Calu3 (cell line): ENCODE results near the gene LELP1. TPM values are rescaled to one million over a fixed set of nuclear protein-coding genes. Genes with fewer than 3 reads are reported as not detected.
"Not testable (repeated sequence)": the region's sequence is repeated elsewhere in the genome, so short reads cannot be mapped to it uniquely, and the experiment has no call there.

Source experiments
- BruUV-seq: library from RNA; stranded (reverse); fragments of 400-500 nt; replicated peaks from 2 replicates; lab custom pipeline; 2021; lab: Mats Ljungman, UMichigan
- CTCF ChIA-PET: fragments of 300-600 bp; sonication (Branson Sonifier 250); formaldehyde crosslinking; loops from one replicate; lab custom pipeline; 2022; ENCODE audit warnings: antibody characterized with exemption; lab: Charles Lee
- DNase-seq: peaks from one replicate; pipeline ENCODE4 v3.0.0; 2022
- H3K27ac Mint-ChIP-seq: one replicate; pipeline ENCODE4 v1.8.0; 2022; ENCODE audit warnings: mixed read lengths; ENCODE audit not compliant: unreplicated experiment
- H3K27me3 Mint-ChIP-seq: one replicate; pipeline ENCODE4 v1.8.0; 2022; ENCODE audit warnings: mixed read lengths; ENCODE audit not compliant: unreplicated experiment
- H3K36me3 Mint-ChIP-seq: one replicate; pipeline ENCODE4 v1.8.0; 2022; ENCODE audit warnings: mild to moderate bottlenecking, moderate library complexity, mixed read lengths; ENCODE audit not compliant: insufficient read depth, unreplicated experiment
- H3K4me1 Mint-ChIP-seq: one replicate; pipeline ENCODE4 v1.8.0; 2022; ENCODE audit warnings: mild to moderate bottlenecking, low read depth, mixed read lengths; ENCODE audit not compliant: unreplicated experiment
- H3K4me3 Mint-ChIP-seq: one replicate; pipeline ENCODE4 v1.8.0; 2022; ENCODE audit warnings: mild to moderate bottlenecking, low read depth, moderate library complexity, mixed read lengths; ENCODE audit not compliant: unreplicated experiment
- H3K9me3 Mint-ChIP-seq: one replicate; pipeline ENCODE4 v1.8.0; 2022; ENCODE audit warnings: low read depth, mixed read lengths; ENCODE audit not compliant: unreplicated experiment
- intact Hi-C: fragments of 100-400 bp; cut with micrococcal nuclease; formaldehyde crosslinking; loops from one replicate; pipeline ENCODE4 v1.10.0; 2022; ENCODE audit not compliant: unreplicated experiment
- total RNA-seq: library from RNA; stranded (reverse); gene quantifications from 2 replicates; pipeline ENCODE4 v1.2.3, GENCODE V29; 2022
- TF ChIP-seq, protein P1 (sequence below): fragments of 200-600 bp; IDR thresholded peaks from one replicate; pipeline ENCODE4 v1.8.0; 2022; ENCODE audit warnings: antibody characterized with exemption; ENCODE audit not compliant: unreplicated experiment

Gene LELP1
- total RNA-seq, 1 experiment from 2014 or later, result not detected

DNA sequence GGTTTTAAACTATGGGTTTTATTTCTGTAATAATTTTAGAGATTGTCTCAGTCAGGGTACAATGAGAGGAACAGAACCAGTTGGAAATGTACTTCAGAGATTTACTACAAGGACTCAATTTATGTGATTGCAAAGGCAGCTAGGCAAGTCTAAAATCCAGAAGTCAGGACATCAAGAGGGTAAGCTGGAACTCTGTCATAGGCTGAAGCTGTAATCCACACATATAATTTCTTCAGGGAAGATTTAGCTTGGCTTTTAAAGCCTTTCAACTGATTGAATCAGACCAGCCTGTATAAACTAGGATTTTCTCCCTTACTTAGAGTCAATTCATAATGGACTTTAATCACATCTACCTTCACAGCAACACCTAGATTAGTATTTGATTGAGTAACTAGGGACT lies 24.3 kb upstream of the LELP1 start:
- no peak for DNase-seq
- H3K27ac Mint-ChIP-seq, result no peak overlapping the region
- H3K4me3 Mint-ChIP-seq, result no peak overlapping the region
- intact Hi-C loops, result no loop called here
- TF ChIP-seq, protein P1, sequence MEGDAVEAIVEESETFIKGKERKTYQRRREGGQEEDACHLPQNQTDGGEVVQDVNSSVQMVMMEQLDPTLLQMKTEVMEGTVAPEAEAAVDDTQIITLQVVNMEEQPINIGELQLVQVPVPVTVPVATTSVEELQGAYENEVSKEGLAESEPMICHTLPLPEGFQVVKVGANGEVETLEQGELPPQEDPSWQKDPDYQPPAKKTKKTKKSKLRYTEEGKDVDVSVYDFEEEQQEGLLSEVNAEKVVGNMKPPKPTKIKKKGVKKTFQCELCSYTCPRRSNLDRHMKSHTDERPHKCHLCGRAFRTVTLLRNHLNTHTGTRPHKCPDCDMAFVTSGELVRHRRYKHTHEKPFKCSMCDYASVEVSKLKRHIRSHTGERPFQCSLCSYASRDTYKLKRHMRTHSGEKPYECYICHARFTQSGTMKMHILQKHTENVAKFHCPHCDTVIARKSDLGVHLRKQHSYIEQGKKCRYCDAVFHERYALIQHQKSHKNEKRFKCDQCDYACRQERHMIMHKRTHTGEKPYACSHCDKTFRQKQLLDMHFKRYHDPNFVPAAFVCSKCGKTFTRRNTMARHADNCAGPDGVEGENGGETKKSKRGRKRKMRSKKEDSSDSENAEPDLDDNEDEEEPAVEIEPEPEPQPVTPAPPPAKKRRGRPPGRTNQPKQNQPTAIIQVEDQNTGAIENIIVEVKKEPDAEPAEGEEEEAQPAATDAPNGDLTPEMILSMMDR, result no peak
- no peaks in the 10 kb centered on the region for H3K36me3 Mint-ChIP-seq
- H3K4me1 Mint-ChIP-seq, result no peaks in the 10 kb centered on the region
- H3K27me3 Mint-ChIP-seq, result no peaks in the 10 kb centered on the region
- no TSS peak for BruUV-seq
- no peaks in the 10 kb centered on the region for H3K9me3 Mint-ChIP-seq
- CTCF ChIA-PET, result no interaction called here

- intact Hi-C loops, result no loop called here
- Mint-ChIP-seq H3K4me3 (no peak overlapping the region), H3K4me1 (no peaks in the 10 kb centered on the region), H3K27me3 (no peaks in the 10 kb centered on the region), H3K9me3 (peaks cover 2% of the 10 kb centered on the region), H3K36me3 (no peaks in the 10 kb centered on the region), H3K27ac (no peak overlapping the region)
- TF ChIP-seq, protein P1, result no peak
- DNase-seq, result no peak
- CTCF ChIA-PET, result no interaction called here
- BruUV-seq, result no TSS peak
These were observed 22.7 kb upstream of the LELP1 start for GRCh38 chr1:153180556-153180955.

DNA sequence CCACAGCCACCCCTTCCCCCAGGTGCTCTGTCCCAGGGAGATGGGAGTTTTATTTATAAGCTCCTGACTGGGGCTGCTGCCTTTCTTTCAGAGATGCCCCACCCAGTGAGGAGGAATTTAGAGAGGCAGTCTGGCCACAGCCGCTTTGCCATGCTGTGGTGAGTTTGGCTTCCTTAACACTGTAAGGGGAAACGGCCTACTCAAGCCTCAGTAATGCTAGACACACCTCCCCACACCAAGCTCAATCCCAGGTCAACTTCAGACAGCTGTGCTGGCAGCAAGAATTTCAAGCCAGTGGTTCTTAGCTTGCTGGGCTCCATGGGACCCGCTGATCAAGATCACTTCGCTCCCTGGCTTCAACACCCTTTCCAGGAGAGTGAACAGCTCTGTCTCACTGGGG lies 14.9 kb upstream of the LELP1 start:
- DNase-seq, result peak; percentile 22
- H3K4me3 Mint-ChIP-seq, H3K9me3 Mint-ChIP-seq, H3K36me3 Mint-ChIP-seq, H3K4me1 Mint-ChIP-seq, intact Hi-C loops, BruUV-seq, H3K27me3 Mint-ChIP-seq, H3K27ac Mint-ChIP-seq: not testable (repeated sequence)
- CTCF ChIA-PET, result interaction anchor here (0.9 to 1.8 kb wide), 2 partner anchors 65 to 270 kb away, joined by 3 to 5 read pairs; no protein-coding TSS in a partner anchor

GRCh38 chr1:153190373-153190772 lies 12.9 kb upstream of the LELP1 start:
- Mint-ChIP-seq H3K4me3 (no peak overlapping the region), H3K4me1 (peaks cover 9% of the 10 kb centered on the region), H3K9me3 (peaks cover 7% of the 10 kb centered on the region), H3K36me3 (no peaks in the 10 kb centered on the region), H3K27ac (peak overlapping the region; percentile 3), H3K27me3 (peaks cover 28% of the 10 kb centered on the region)
- intact Hi-C loops, result loop anchor here (1.0 to 10.0 kb wide), 4 partner anchors 68 to 536 kb away; no protein-coding TSS in a partner anchor
- DNase-seq, result peak; percentile 48
- no TSS peak for BruUV-seq
- CTCF ChIA-PET, result interaction anchor here (0.7 to 1.0 kb wide), 2 partner anchors 43 to 282 kb away, joined by 4 to 10 read pairs; partner anchors contain the start of gene IVL
- TF ChIP-seq, protein P1, result peak; percentile 44

DNA sequence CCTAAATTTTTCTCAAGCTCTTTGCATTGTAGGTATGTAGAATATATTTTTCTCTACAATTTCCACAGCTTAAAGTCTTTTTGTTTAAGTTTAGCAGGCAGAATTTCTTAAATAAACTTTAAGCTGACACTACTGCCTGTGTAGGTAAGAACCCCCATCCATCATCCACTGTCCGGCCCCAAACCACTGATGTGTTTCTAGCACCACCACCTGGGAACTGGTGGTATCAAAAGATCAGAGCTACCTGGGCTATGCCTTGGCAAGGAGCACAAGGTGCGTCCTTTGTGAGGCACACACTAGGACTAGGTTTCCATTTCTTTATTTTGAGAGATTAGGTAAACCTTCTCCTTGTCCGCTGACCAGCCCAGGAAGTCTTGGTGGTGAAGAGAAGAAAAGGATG lies 10.5 kb upstream of the LELP1 start:
- DNase-seq, result peak; percentile 80
- TF ChIP-seq, protein P1, result peak; percentile 78
- intact Hi-C loops, result loop anchor here (1.0 to 10.0 kb wide), 4 partner anchors 95 to 538 kb away; no protein-coding TSS in a partner anchor
- no peak overlapping the region for H3K4me3 Mint-ChIP-seq
- no TSS peak for BruUV-seq
- H3K27me3 Mint-ChIP-seq, result peaks cover 51% of the 10 kb centered on the region
- peaks cover 9% of the 10 kb centered on the region for H3K4me1 Mint-ChIP-seq
- H3K36me3 Mint-ChIP-seq, result no peaks in the 10 kb centered on the region
- H3K9me3 Mint-ChIP-seq, result no peaks in the 10 kb centered on the region
- CTCF ChIA-PET, result interaction anchor here (0.6 to 2.8 kb wide), 32 partner anchors 28 to 659 kb away, joined by 3 to 76 read pairs (median 5); partner anchors contain the start of genes IVL and SMCP
- no peak overlapping the region for H3K27ac Mint-ChIP-seq
